ENCODE measurements around the gene CARD11.

The CARD11 gene

DNA sequence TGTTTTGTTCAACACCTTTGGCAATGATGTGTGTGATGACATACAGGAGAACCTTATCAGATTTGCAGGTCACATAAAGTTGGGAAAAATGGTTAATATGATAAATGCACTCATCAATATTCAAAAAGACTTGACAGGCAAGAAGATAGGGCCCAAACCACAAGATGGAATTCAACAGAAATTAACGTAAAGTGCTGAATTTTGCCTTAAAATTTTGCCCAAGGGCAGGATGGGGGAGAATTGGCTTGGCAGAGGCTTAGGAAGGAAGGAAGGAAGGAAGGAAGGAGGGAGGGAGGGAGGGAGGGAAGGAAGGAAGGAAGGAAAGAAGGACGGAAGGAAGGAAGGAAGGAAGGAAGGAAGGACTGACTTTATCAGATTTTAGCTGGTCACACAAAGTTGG lies 35.3 kb downstream of the CARD11 start:
- Histone ChIP-seq H3K27me3 (no peaks in the 10 kb centered on the region), H3K9me3 (no peaks in the 10 kb centered on the region; the same call in 1 of the 2 replicates), H3K36me3 (no peaks in the 10 kb centered on the region), H3K4me3 (ENCODE audit: low read depth, low read length) (no peak overlapping the region), H3K4me1 (no peaks in the 10 kb centered on the region)
- TF ChIP-seq, protein P1, sequence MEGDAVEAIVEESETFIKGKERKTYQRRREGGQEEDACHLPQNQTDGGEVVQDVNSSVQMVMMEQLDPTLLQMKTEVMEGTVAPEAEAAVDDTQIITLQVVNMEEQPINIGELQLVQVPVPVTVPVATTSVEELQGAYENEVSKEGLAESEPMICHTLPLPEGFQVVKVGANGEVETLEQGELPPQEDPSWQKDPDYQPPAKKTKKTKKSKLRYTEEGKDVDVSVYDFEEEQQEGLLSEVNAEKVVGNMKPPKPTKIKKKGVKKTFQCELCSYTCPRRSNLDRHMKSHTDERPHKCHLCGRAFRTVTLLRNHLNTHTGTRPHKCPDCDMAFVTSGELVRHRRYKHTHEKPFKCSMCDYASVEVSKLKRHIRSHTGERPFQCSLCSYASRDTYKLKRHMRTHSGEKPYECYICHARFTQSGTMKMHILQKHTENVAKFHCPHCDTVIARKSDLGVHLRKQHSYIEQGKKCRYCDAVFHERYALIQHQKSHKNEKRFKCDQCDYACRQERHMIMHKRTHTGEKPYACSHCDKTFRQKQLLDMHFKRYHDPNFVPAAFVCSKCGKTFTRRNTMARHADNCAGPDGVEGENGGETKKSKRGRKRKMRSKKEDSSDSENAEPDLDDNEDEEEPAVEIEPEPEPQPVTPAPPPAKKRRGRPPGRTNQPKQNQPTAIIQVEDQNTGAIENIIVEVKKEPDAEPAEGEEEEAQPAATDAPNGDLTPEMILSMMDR (IDR thresholded peaks at IDR 0.05; ENCODE audit: low read depth, low read length) = no peak
- no peak for DNase-seq

GRCh38 chr7:3007696-3008095 lies 36.0 kb downstream of the CARD11 start:
- no peaks in the 10 kb centered on the region; the same call in 1 of the 2 replicates for H3K9me3 ChIP-seq
- no peaks in the 10 kb centered on the region for H3K36me3 ChIP-seq
- TF ChIP-seq, protein P1 (IDR thresholded peaks at IDR 0.05; ENCODE audit: low read depth, low read length) = no peak
- H3K27me3 ChIP-seq = no peaks in the 10 kb centered on the region
- H3K4me1 ChIP-seq = no peaks in the 10 kb centered on the region
- no peak for DNase-seq
- H3K4me3 ChIP-seq (ENCODE audit: low read depth, low read length) = no peak overlapping the region

DNA sequence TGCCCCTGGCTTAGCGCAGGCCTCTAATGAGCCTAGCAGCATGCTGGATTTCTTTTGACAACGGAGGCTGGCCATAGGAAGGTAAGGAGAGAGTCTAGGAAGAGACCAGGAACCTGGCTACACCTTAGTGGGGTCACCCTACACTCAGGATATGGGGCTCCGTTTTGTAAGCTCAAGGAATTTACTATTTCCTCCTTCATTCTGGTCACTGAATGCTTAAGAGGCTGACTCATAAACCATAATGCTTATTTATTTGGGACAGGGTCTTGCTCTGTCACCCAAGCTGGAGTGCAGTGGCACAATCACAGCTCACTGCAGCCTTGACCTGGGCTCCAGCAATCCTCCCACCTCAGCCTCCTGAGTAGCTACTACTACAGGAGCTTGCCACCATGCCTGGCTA lies 38.4 kb downstream of the CARD11 start:
- TF ChIP-seq, protein P1 (IDR thresholded peaks at IDR 0.05; ENCODE audit: low read depth, low read length) = no peak
- H3K9me3 ChIP-seq = no peaks in the 10 kb centered on the region; the same call in 1 of the 2 replicates
- no peaks in the 10 kb centered on the region for H3K27me3 ChIP-seq
- no peak for DNase-seq
- H3K4me3 ChIP-seq (ENCODE audit: low read depth, low read length) = no peak overlapping the region
- H3K4me1 ChIP-seq = no peaks in the 10 kb centered on the region
- H3K36me3 ChIP-seq = no peaks in the 10 kb centered on the region

GRCh38 chr7:3003936-3004335 lies 39.7 kb downstream of the CARD11 start:
- Histone ChIP-seq H3K4me3 (ENCODE audit: low read depth, low read length) (no peak overlapping the region), H3K9me3 (no peaks in the 10 kb centered on the region; the same call in 1 of the 2 replicates), H3K27me3 (no peaks in the 10 kb centered on the region), H3K4me1 (no peaks in the 10 kb centered on the region), H3K36me3 (no peaks in the 10 kb centered on the region)
- DNase-seq = no peak
- TF ChIP-seq, protein P1 (IDR thresholded peaks at IDR 0.05; ENCODE audit: low read depth, low read length) = no peak

- Histone ChIP-seq H3K36me3 (no peaks in the 10 kb centered on the region), H3K9me3 (no peaks in the 10 kb centered on the region; the same call in 1 of the 2 replicates), H3K4me1 (no peaks in the 10 kb centered on the region), H3K27me3 (no peaks in the 10 kb centered on the region), H3K4me3 (ENCODE audit: low read depth, low read length) (no peak overlapping the region)
- TF ChIP-seq, protein P1 (IDR thresholded peaks at IDR 0.05; ENCODE audit: low read depth, low read length) = no peak
- no peak for DNase-seq
Measured at GRCh38 chr7:3002631-3003030, 41.0 kb downstream of the CARD11 start.

DNA sequence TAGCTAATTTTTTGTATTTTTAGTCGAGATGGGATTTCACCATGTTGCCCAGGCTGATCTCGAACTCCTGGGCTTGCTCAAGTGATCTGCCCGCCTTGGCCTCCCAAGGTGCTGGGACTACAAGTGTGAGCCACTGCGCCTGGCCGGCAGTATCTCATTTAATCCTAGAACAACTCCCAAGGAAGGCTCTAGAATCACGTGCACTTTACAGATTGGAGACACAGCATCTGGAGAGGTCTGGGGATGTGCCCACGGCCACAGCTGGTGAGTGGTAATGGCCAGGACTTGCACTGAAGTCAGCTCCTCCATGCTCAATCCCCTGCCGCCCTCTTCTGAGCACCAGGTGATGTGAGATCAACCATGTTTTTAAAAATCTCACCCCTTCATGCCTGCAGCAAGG lies 43.1 kb downstream of the CARD11 start:
- DNase-seq = no peak
- Histone ChIP-seq H3K4me3 (ENCODE audit: low read depth, low read length) (no peak overlapping the region), H3K4me1 (no peaks in the 10 kb centered on the region), H3K36me3 (no peaks in the 10 kb centered on the region), H3K9me3 (no peaks in the 10 kb centered on the region), H3K27me3 (no peaks in the 10 kb centered on the region)
- TF ChIP-seq, protein P1 (IDR thresholded peaks at IDR 0.05; ENCODE audit: low read depth, low read length) = no peak

All from BE2C (cell line).